Subcutaneous abdominal adipose tissue (tissue), 5 donors: Measurements from ENCODE around the gene PLD4.

ENCODE experiments used
- H3K27ac ChIP-seq: one replicate; pipeline ENCODE4 v1.7.0; 2013; ENCODE audit warnings: low read depth, mild to moderate bottlenecking, inconsistent platforms, low read length, moderate library complexity
- H3K27me3 ChIP-seq, 5 donors: one replicate each; pipeline ENCODE4 v1.7.0; 2013; ENCODE audit warnings: low read length in 5 of 5, inconsistent platforms in 1 of 5; ENCODE audit not compliant: control insufficient read depth in 5 of 5, insufficient read depth in 4 of 5
- H3K36me3 ChIP-seq, 5 donors: one replicate each; pipeline ENCODE4 v1.7.0; 2013; ENCODE audit warnings: low read length in 5 of 5; ENCODE audit not compliant: control insufficient read depth in 5 of 5, insufficient read depth in 5 of 5
- H3K4me1 ChIP-seq, 5 donors: one replicate each; pipeline ENCODE4 v1.7.0; 2013; ENCODE audit warnings: low read length in 5 of 5, mild to moderate bottlenecking in 3 of 5, moderate library complexity in 1 of 5; ENCODE audit not compliant: control insufficient read depth in 5 of 5, insufficient read depth in 5 of 5
- H3K4me3 ChIP-seq, 5 donors: one replicate each; pipeline ENCODE4 v1.7.0; 2013; ENCODE audit warnings: low read length in 5 of 5, low read depth in 1 of 5
- H3K9ac ChIP-seq, 5 donors: one replicate each; pipeline ENCODE4 v1.7.0; 2013; ENCODE audit warnings: low read length in 5 of 5, mild to moderate bottlenecking in 4 of 5, moderate library complexity in 3 of 5
- H3K9me3 ChIP-seq, 5 donors: one replicate each; pipeline ENCODE4 v1.7.0; 2013; ENCODE audit warnings: low read length in 5 of 5; ENCODE audit not compliant: control insufficient read depth in 5 of 5
- donor health status: healthy.
- donor health status: healthy.
- donor health status: healthy.
- donor health status: healthy.
- donor health status: healthy.

PLD4 gene

DNA sequence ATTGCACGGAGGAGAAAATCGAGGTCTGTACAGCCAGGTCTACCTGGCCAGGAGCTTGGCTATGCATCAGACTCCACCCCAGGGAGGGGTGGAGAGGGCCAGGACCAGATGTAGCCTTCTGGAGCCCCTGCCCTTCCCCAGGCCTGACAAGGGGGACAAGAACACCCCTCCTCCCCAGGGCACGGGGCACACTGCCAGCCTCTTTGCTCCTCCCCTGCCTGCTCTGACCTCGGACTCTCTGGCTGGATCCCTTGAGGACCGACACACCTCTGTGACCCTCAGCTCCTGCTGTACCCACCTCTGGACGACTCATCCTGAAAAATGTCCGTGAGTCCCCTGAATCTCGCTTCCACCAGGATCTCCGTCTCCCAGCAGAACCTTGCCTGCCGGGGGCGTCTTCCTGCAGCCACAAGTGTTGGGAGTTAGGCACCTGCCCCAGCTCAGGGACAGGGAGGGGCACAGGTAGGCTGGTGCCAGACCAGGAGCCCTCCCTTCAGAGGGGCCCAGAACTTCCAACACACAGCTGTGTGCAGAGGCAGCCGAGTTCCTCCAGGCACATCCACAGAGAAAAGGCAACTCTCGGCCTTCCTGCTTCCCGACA lies 31.7 kb downstream of the PLD4 start:
- Histone ChIP-seq H3K4me3 (no peak overlapping the region), H3K27ac (no peak overlapping the region), H3K9me3 (no peaks in the 10 kb centered on the region), H3K9ac (no peak overlapping the region), H3K36me3 (peaks cover 0 to 10% (median 9%) of the 10 kb centered on the region in 5 donors), H3K4me1 (no peaks in the 10 kb centered on the region), H3K27me3 (peaks cover 7 to 15% (median 10%) of the 10 kb centered on the region in 5 donors)

DNA sequence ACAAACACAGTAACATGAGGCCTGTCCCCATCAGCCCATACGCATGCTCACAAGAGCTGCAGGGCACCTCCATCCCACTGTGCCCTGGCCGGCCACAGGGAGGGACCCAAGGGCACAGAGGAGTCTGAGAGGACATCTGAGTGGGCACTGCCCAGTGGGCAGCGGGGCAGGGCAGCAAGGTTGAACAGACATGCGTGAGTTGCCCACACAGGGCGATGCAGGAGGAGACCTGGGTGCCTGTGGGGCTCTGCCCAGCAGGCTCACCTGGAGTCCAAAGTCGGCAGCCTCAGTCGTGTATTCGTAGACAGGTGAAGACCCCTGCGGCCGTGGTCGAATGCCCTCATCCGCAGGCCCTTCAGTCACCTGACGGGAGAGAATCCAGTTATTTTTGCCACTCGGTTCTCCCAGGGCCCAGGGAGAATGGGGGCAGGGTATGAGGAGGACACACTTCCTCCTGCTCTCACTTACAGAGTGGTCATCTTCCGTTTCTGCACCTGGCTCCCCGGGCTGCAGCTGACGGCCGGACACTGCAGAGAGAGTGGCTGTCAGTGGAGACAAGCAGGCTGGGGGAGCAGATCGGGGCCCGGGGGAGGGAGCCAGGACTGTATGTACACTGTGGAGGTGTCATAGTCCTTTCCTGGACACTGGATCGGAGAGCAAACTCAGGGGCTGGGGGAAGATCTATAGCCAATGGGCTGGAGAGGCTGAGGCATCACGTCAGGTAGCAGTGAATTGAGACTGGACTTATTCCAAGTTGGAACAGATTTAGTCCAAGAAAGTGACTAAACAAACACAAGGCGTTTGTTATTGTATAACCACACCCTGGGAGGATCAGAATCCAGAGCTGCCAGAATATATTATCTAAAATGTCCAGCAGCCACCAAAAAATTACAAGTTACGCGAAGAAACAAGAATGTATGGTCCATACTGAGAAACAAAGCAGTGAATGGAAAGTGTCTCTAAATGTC lies 32.8 kb downstream of the PLD4 start:
- Histone ChIP-seq H3K9me3 (no peaks in the 10 kb centered on the region), H3K27me3 (peaks cover 7 to 15% (median 10%) of the 10 kb centered on the region in 5 donors), H3K9ac (no peak overlapping the region), H3K27ac (no peak overlapping the region), H3K4me1 (no peaks in the 10 kb centered on the region), H3K36me3 (peaks cover 0 to 10% (median 9%) of the 10 kb centered on the region in 5 donors), H3K4me3 (no peak overlapping the region)

DNA sequence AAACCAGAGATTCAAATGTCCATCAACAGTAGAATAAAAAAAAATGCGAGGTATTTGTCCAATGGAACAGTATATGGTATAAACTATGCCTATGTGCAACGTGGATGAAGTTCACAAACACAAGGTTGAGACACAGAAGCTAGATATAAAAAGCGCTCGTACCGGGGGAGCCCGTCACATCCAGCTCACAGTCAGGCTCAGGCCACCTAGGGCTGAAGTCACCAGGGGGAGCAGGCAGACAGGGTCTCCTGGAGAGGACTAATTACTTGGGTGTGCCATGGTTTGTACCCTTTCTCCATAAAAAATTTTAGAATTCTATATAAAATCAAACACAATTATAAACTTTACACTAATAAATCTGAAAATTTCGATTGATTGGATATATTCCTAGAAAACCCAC lies 39.9 kb downstream of the PLD4 start:
- Histone ChIP-seq H3K4me3 (no peak overlapping the region), H3K36me3 (no peaks in the 10 kb centered on the region), H3K9ac (no peak overlapping the region), H3K4me1 (peaks cover 0 to 25% (median 18%) of the 10 kb centered on the region in 5 donors), H3K9me3 (no peaks in the 10 kb centered on the region), H3K27ac (no peak overlapping the region), H3K27me3 (peaks cover 20 to 34% (median 29%) of the 10 kb centered on the region in 5 donors)

DNA sequence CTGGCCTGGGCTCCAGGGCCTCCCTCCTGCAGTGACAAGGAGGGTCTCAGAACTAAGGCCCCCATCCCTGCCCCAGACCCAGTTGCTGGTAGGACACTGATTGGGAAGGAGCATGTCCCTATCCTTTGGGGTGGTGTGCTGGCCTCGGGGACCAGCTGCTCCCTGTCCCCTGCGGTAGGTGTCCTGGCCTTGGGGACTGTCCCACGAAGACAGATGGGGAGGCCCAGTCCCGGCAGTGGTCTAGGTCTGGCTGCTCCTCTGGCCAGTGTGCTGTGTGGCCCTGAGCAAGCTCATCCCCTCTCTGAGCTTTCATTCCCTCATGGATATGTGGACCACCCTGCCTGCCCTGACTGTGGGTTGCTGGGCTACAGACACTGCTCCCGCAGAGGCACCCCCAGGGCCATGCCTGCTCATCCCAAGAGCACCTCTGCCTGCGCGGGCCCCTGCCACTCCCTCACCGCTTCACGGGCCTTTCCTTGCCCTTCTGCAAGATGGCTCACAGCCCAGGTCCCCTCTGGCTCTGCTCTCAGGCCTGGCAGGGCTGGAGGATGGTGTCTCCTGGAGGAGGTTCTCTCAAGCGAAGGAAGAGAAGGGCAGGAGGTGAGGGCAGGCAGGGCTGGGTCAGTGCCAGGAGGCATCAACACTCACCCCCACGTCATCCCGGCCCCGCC lies 41.0 kb downstream of the PLD4 start:
- Histone ChIP-seq H3K9ac (no peak overlapping the region), H3K4me1 (peaks cover 0 to 26% (median 18%) of the 10 kb centered on the region in 5 donors), H3K27ac (no peak overlapping the region), H3K4me3 (no peak overlapping the region), H3K27me3 (peaks cover 23 to 42% (median 37%) of the 10 kb centered on the region in 5 donors), H3K36me3 (no peaks in the 10 kb centered on the region), H3K9me3 (no peaks in the 10 kb centered on the region)

DNA sequence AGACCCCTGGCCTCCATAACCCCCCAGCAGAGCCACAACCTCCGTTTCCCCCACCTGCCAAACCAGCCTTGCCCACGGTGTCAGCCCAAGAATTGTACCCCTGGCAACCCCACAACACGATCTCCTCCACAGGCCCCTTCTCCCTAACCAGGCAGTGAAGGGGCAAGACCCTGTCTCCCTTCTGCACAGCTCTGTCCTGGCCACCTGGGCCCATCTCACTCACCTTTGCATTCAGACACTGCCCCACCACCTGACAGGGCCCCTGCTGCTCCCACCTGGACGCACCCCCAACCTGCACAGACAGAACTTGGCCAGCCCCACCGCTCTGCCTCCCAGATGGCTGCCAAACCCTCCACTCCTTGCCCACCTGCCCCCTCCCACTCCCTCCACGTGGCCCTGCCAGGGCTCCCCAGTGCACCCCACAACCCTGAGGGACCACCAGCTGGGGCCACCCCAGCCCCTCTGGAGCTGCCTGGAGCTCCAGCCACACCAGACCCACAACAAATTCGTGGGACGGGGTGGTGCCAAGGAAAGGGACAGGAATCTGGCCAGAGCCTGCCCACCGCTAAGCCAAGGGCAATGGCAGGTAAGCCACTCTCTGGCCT lies 41.7 kb downstream of the PLD4 start:
- H3K36me3 ChIP-seq: no peaks in the 10 kb centered on the region
- H3K27me3 ChIP-seq: peaks cover 27 to 42% (median 37%) of the 10 kb centered on the region in 5 donors
- no peak overlapping the region for H3K27ac ChIP-seq
- H3K4me3 ChIP-seq: no peak overlapping the region
- H3K9me3 ChIP-seq: no peaks in the 10 kb centered on the region
- H3K9ac ChIP-seq: no peak overlapping the region
- peaks cover 0 to 30% (median 20%) of the 10 kb centered on the region in 5 donors for H3K4me1 ChIP-seq

DNA sequence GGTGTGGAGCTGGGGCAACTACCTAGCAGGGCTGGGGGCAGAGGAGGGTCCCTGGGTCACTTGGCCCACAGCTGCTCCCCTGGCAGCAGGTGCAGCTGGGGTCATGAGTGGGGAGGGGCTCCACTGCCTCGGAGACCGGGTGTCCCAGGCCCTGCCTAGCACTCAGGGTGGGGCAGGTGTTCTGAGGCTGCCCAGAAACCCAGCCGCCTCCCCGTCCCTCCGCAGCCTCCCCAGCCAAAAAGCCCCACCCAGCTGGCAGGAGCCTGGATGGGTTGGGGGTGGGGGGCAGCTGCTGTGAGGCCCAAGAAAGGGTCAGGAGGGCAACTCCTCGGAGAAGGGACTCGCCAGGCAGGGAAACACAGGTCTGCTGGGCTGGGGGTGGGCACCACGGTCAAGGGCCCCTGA lies 42.3 kb downstream of the PLD4 start:
- peak overlapping the region in 2 of 5 donors; percentile 57 for H3K4me3 ChIP-seq
- H3K27ac ChIP-seq: no peak overlapping the region

DNA sequence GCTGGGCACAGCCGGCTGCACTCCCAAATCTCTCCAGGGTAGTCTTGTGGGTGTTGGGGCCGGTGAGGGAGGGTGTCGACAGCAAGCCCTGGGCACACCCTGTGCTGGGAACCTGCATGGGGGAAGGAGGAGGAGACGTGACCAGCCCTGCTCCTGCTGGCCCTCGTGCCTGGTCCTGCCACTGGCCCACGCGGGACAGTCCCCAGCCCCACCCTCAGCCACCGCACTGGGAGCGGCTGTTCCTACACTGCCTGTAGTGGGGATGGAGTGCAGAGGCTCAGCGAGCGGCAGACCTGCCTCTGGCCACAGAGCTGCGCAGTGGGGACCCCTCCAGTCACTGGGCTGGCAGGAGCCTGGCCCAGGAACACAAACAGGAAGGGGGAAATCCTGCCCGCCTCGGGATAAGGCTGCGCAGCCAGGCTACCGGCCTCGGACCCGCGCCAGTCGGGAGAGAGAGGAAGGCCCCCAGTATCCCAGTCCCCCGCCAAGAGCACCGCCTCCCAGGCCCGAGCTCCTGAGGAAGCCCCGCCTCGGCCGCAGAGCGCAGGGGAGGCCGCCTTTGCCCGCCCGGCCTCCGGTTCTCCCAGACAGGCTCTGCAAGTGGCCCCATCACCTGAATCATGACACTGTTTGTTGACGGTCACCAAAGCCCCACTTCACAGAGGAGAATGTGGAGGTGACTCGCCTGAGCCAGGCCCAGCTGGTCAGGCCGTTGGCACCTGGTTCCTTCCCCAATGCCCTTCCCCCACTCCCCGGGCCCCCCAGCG lies 42.9 kb downstream of the PLD4 start:
- peak overlapping the region in 2 of 5 donors; percentile 41 to 52 for H3K9ac ChIP-seq
- peak overlapping the region; percentile 28 to 61 (median 57) for H3K4me3 ChIP-seq
- H3K36me3 ChIP-seq: no peaks in the 10 kb centered on the region
- no peaks in the 10 kb centered on the region for H3K9me3 ChIP-seq
- no peak overlapping the region for H3K27ac ChIP-seq
- peaks cover 0 to 39% (median 32%) of the 10 kb centered on the region in 5 donors for H3K4me1 ChIP-seq
- peaks cover 33 to 52% (median 41%) of the 10 kb centered on the region in 5 donors for H3K27me3 ChIP-seq

More for the DNA sequence above, 42.3 kb downstream of the PLD4 start:
- H3K27me3 ChIP-seq: peaks cover 27 to 48% (median 37%) of the 10 kb centered on the region in 5 donors
- H3K9ac ChIP-seq: no peak overlapping the region
- no peaks in the 10 kb centered on the region for H3K36me3 ChIP-seq
- no peaks in the 10 kb centered on the region for H3K9me3 ChIP-seq
- H3K4me1 ChIP-seq: peaks cover 0 to 33% (median 26%) of the 10 kb centered on the region in 5 donors

DNA sequence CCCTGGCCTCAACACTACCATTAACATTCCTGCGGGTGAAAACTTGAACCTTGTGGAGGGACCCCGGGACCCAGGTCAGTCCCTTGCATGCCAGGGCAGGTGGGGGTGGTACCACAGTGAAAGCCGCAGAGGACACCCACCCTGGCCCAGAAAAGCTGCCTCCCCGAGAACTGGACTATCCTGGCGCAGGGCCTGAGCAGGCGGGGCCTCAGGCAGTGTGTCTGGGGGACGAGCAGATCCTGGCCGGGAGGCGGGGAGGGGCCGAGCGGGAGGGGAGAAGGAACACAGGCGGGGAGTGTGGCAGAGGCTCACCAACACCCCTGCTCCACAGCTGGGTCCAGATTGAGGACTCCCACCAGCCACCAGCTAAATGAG lies 43.5 kb downstream of the PLD4 start:
- H3K27ac ChIP-seq: no peak overlapping the region

More for the DNA sequence above, 43.5 kb downstream of the PLD4 start:
- Histone ChIP-seq H3K27me3 (peaks cover 38 to 57% (median 45%) of the 10 kb centered on the region in 5 donors), H3K9me3 (no peaks in the 10 kb centered on the region), H3K36me3 (no peaks in the 10 kb centered on the region), H3K4me1 (peaks cover 0 to 45% (median 38%) of the 10 kb centered on the region in 5 donors), H3K9ac (peak overlapping the region in 1 of 5 donors; percentile 27), H3K4me3 (peak overlapping the region; percentile 28 to 61 (median 57))
